Keratinocyte (primary cell): ENCODE results near the gene SLC6A9. TPM values are rescaled to one million over a fixed set of nuclear protein-coding genes. Genes with fewer than 3 reads are reported as not detected.

Source experiments
- DNase-seq: peaks from one replicate; pipeline ENCODE4 v3.0.0-alpha.2; 2011; ENCODE audit warnings: low read depth, missing footprints, low spot score
- FAIRE-seq: peaks from 2 replicates; lab custom pipeline; 2011; peaks lifted over from hg19 to GRCh38; lab: Jason Lieb, UNC
- H2AFZ ChIP-seq: 2 replicates; pipeline ENCODE4 v1.6.0; 2012; ENCODE audit warnings: low read length, control low read depth, inconsistent platforms; ENCODE audit not compliant: control insufficient read depth
- H3K27ac ChIP-seq: 2 replicates; pipeline ENCODE4 v1.5.1; 2011; ENCODE audit warnings: low read length; ENCODE audit not compliant: control insufficient read depth, insufficient read depth
- H3K27me3 ChIP-seq: 3 replicates; pipeline ENCODE4 v1.6.0; 2011; ENCODE audit warnings: low read length; ENCODE audit not compliant: control insufficient read depth, insufficient read depth; ENCODE audit errors: extremely low read depth
- H3K36me3 ChIP-seq, 2 experiments: 2 replicates in 1 of 2; 3 replicates in 1 of 2; pipeline ENCODE4 v1.5.1; 2011; ENCODE audit warnings: low read length in 2 of 2, mild to moderate bottlenecking in 1 of 2; ENCODE audit not compliant: control insufficient read depth in 2 of 2, insufficient read depth in 2 of 2; ENCODE audit errors: extremely low read depth in 1 of 2
- H3K4me1 ChIP-seq: 3 replicates; pipeline ENCODE4 v1.5.1; 2011; ENCODE audit warnings: low read length; ENCODE audit not compliant: control insufficient read depth, insufficient read depth; ENCODE audit errors: extremely low read depth
- H3K4me2 ChIP-seq: 3 replicates; pipeline ENCODE4 v1.6.0; 2011; ENCODE audit warnings: low read depth, low read length; ENCODE audit not compliant: control insufficient read depth, insufficient read depth; ENCODE audit errors: extremely low read depth
- H3K4me3 ChIP-seq, 3 experiments: fragments of 200-600 bp in 1 of 3; sonication (generic) in 1 of 3; 2 replicates in 2 of 3; 3 replicates in 1 of 3; pipeline ENCODE4 v1.5.1; 2011 to 2016; ENCODE audit warnings: low read length in 3 of 3, mild to moderate bottlenecking in 3 of 3, control low read depth in 2 of 3, inconsistent platforms in 1 of 3, low read depth in 1 of 3, mixed read lengths in 1 of 3, mixed run types in 1 of 3, moderate library complexity in 1 of 3; ENCODE audit not compliant: control insufficient read depth in 2 of 3, insufficient read depth in 2 of 3; ENCODE audit errors: extremely low read depth in 1 of 3
- H3K79me2 ChIP-seq: 2 replicates; pipeline ENCODE4 v1.6.0; 2012; ENCODE audit warnings: low read length; ENCODE audit not compliant: control insufficient read depth, insufficient read depth
- H3K9ac ChIP-seq: 3 replicates; pipeline ENCODE4 v1.6.0; 2011; ENCODE audit warnings: low read length; ENCODE audit not compliant: control insufficient read depth, insufficient read depth; ENCODE audit errors: extremely low read depth
- H3K9me1 ChIP-seq: 3 replicates; pipeline ENCODE4 v1.6.0; 2011; ENCODE audit warnings: low read length; ENCODE audit not compliant: control insufficient read depth, insufficient read depth; ENCODE audit errors: extremely low read depth
- H3K9me3 ChIP-seq: 2 replicates; pipeline ENCODE4 v1.5.1; 2012; ENCODE audit warnings: low read depth, low read length; ENCODE audit not compliant: control insufficient read depth
- H4K20me1 ChIP-seq: 3 replicates; pipeline ENCODE4 v1.6.0; 2011; ENCODE audit warnings: low read length; ENCODE audit not compliant: control insufficient read depth, insufficient read depth; ENCODE audit errors: extremely low read depth
- CTCF ChIP-seq, 3 experiments: IDR thresholded peaks in 1 of 3; conservative IDR thresholded peaks in 1 of 3; optimal IDR thresholded peaks in 1 of 3; 2 replicates in 2 of 3; 3 replicates in 1 of 3; pipeline versions ENCODE3 to v1.5.1; 2011; ENCODE audit warnings: low read length in 3 of 3, mild to moderate bottlenecking in 3 of 3, moderate library complexity in 2 of 3, control low read depth in 1 of 3, inconsistent platforms in 1 of 3; ENCODE audit not compliant: insufficient read depth in 2 of 3; ENCODE audit errors: extremely low read depth in 1 of 3
- EZH2 ChIP-seq: IDR thresholded peaks from one replicate; pipeline ENCODE4 v1.6.1; 2012; ENCODE audit warnings: inconsistent platforms, mild to moderate bottlenecking, low read length, moderate library complexity
- dilution Hi-C: fragments of 300-500 bp; cut with MboI; formaldehyde crosslinking; loops from one replicate; pipeline ENCODE4 v1.7.0; 2020; ENCODE audit warnings: low sequenced_read_pairs; ENCODE audit not compliant: extremely low pct_ligation_motif_present
- polyA plus RNA-seq, 5 experiments: library from polyadenylated mRNA; depleted of rRNA in 3 of 5; stranded (reverse) in 3 of 5; stranded (forward) in 1 of 5; unstranded in 1 of 5; fragments of >200 nt; gene quantifications; 1 replicate in 1 of 5; 2 replicates in 3 of 5; 3 replicates in 1 of 5; pipeline versions ENCODE4 v1.2.1 to v1.2.3, GENCODE V29; 2011 to 2012; ENCODE audit warnings: missing spikeins in 2 of 5, low read depth in 1 of 5, low replicate concordance in 1 of 5

SLC6A9 gene
- polyA plus RNA-seq, 1 donor (not counting 4 experiments of a cell fraction or from before 2014, with no cell fraction given) = 5.3 TPM

GRCh38 chr1:44000122-44000665 lies 31.1 kb downstream of the SLC6A9 start:
- Histone ChIP-seq H2AFZ (no peak overlapping the region), H3K4me1 (no peaks in the 10 kb centered on the region), H3K9me1 (no peaks in the 10 kb centered on the region), H3K79me2 (no peaks in the 10 kb centered on the region), H3K4me2 (no peak overlapping the region), H4K20me1 (no peaks in the 10 kb centered on the region), H3K27ac (no peak overlapping the region), H3K27me3 (no peaks in the 10 kb centered on the region), H3K9me3 (no peaks in the 10 kb centered on the region), H3K4me3 (no peak overlapping the region), H3K9ac (no peak overlapping the region), H3K36me3 (peaks cover 2 to 3% of the 10 kb centered on the region in 2 experiments)
- DNase-seq = no peak
- TF ChIP-seq CTCF (optimal IDR thresholded peaks at IDR 0.05 in 1 of 3, IDR thresholded peaks at IDR 0.05 in 1 of 3, conservative IDR thresholded peaks at IDR 0.05 in 1 of 3; ENCODE audit: extremely low read depth in 1 of 3, insufficient read depth in 2 of 3, low read length in 3 of 3) = no peak
- TF ChIP-seq EZH2 = no peak
- dilution Hi-C loops = no loop called here
- FAIRE-seq = no peak

GRCh38 chr1:43999455-43999854 lies 31.8 kb downstream of the SLC6A9 start:
- Histone ChIP-seq H3K4me3 (no peak overlapping the region), H3K4me2 (no peak overlapping the region), H3K9me1 (no peaks in the 10 kb centered on the region), H2AFZ (no peak overlapping the region), H4K20me1 (no peaks in the 10 kb centered on the region), H3K27me3 (no peaks in the 10 kb centered on the region), H3K36me3 (peaks cover 2 to 3% of the 10 kb centered on the region in 2 experiments), H3K4me1 (no peaks in the 10 kb centered on the region), H3K9me3 (no peaks in the 10 kb centered on the region), H3K27ac (no peak overlapping the region), H3K79me2 (no peaks in the 10 kb centered on the region), H3K9ac (no peak overlapping the region)
- FAIRE-seq = no peak
- TF ChIP-seq EZH2 (no peak), CTCF (optimal IDR thresholded peaks at IDR 0.05 in 1 of 3, IDR thresholded peaks at IDR 0.05 in 1 of 3, conservative IDR thresholded peaks at IDR 0.05 in 1 of 3; ENCODE audit: extremely low read depth in 1 of 3, insufficient read depth in 2 of 3, low read length in 3 of 3) (no peak)
- DNase-seq = no peak
- dilution Hi-C loops = no loop called here
